Measurements from ENCODE around the gene UBE2N. TPM values are rescaled to one million over a fixed set of nuclear protein-coding genes. Genes with fewer than 3 reads are reported as not detected.
"Not testable (repeated sequence)": the region's sequence is repeated elsewhere in the genome, so short reads cannot be mapped to it uniquely, and the experiment has no call there.

The UBE2N gene
- total RNA-seq, 2 experiments from 2014 or later = 186 to 192 TPM

GRCh38 chr12:93380480-93381121 lies 61.1 kb downstream of the UBE2N start:
- peaks cover 42% of the 10 kb centered on the region for H3K4me1 Mint-ChIP-seq (ENCODE audit: low read depth)
- H3K36me3 Mint-ChIP-seq (ENCODE audit: low read depth) = peaks cover 28% of the 10 kb centered on the region
- peak overlapping the region; percentile 26 for H3K27ac Mint-ChIP-seq
- no peak for ATAC-seq
- no peaks in the 10 kb centered on the region for H3K27me3 Mint-ChIP-seq
- TF ChIP-seq CTCF (IDR thresholded peaks at IDR 0.05) = no peak
- H3K4me3 Mint-ChIP-seq = peak overlapping the region; percentile 92
- POLR2A ChIA-PET = interaction anchor here (0.6 to 1.4 kb wide), 6 partner anchors 11 to 544 kb away, joined by 3 read pairs; no protein-coding TSS in a partner anchor
- DNase-seq = no peak
- H3K9me3 Mint-ChIP-seq = no peaks in the 10 kb centered on the region
- CTCF ChIA-PET = interaction anchor here (0.9 to 9.2 kb wide), 13 partner anchors 9 to 721 kb away, joined by 3 to 47 read pairs (median 9); no protein-coding TSS in a partner anchor
- intact Hi-C loops (cut with micrococcal nuclease) = loop anchor here (10.0 kb wide), 1 partner anchor 286 kb away; no protein-coding TSS in a partner anchor

GRCh38 chr12:93379981-93380361 lies 61.8 kb downstream of the UBE2N start:
- no peak for TF ChIP-seq CTCF (IDR thresholded peaks at IDR 0.05)
- peak overlapping the region; percentile 92 for H3K4me3 Mint-ChIP-seq
- ChIA-PET POLR2A (interaction anchor here (1.3 to 1.4 kb wide), 2 partner anchors 61 to 85 kb away, joined by 3 read pairs; no protein-coding TSS in a partner anchor), CTCF (interaction anchor here (0.9 to 9.2 kb wide), 12 partner anchors 10 to 597 kb away, joined by 3 to 47 read pairs (median 10); no protein-coding TSS in a partner anchor)
- no peak for ATAC-seq
- intact Hi-C loops (cut with micrococcal nuclease) = loop anchor here (5.0 to 10.0 kb wide), 2 partner anchors 62 to 285 kb away; partner anchors contain the start of gene UBE2N
- no peaks in the 10 kb centered on the region for H3K27me3 Mint-ChIP-seq
- DNase-seq = no peak
- peaks cover 23% of the 10 kb centered on the region for H3K36me3 Mint-ChIP-seq (ENCODE audit: low read depth)
- peak overlapping the region; percentile 99 for H3K27ac Mint-ChIP-seq
- peaks cover 36% of the 10 kb centered on the region for H3K4me1 Mint-ChIP-seq (ENCODE audit: low read depth)
- H3K9me3 Mint-ChIP-seq = no peaks in the 10 kb centered on the region

- Mint-ChIP-seq H3K36me3 (ENCODE audit: low read depth) (peaks cover 21% of the 10 kb centered on the region), H3K9me3 (no peaks in the 10 kb centered on the region), H3K4me3 (peak overlapping the region; percentile 92), H3K27me3 (no peaks in the 10 kb centered on the region), H3K27ac (peak overlapping the region; percentile 99), H3K4me1 (ENCODE audit: low read depth) (peaks cover 35% of the 10 kb centered on the region)
- intact Hi-C loops (cut with micrococcal nuclease) = loop anchor here (5.0 kb wide), 1 partner anchor 63 kb away; the partner anchor contains the start of gene UBE2N
- TF ChIP-seq CTCF (IDR thresholded peaks at IDR 0.05) = no peak
- DNase-seq (peak; percentile 14), ATAC-seq (no peak)
- ChIA-PET CTCF (interaction anchor here (2.2 to 9.2 kb wide), 4 partner anchors 18 to 389 kb away, joined by 9 to 47 read pairs (median 22); no protein-coding TSS in a partner anchor), POLR2A (interaction anchor here (0.7 to 1.4 kb wide), 4 partner anchors 61 to 406 kb away, joined by 3 to 4 read pairs (median 3); no protein-coding TSS in a partner anchor)
These were observed 62.3 kb downstream of the UBE2N start for GRCh38 chr12:93379326-93379980.

- CTCF ChIA-PET = interaction anchor here (9.2 kb wide), 1 partner anchor 41 kb away, joined by 47 read pairs; no protein-coding TSS in a partner anchor
- TF ChIP-seq CTCF (IDR thresholded peaks at IDR 0.05) = no peak
- H3K4me1 Mint-ChIP-seq (ENCODE audit: low read depth) = peaks cover 39% of the 10 kb centered on the region
- peak overlapping the region; percentile 99 for H3K27ac Mint-ChIP-seq
- peaks cover 21% of the 10 kb centered on the region for H3K36me3 Mint-ChIP-seq (ENCODE audit: low read depth)
- peak overlapping the region; percentile 92 for H3K4me3 Mint-ChIP-seq
- H3K27me3 Mint-ChIP-seq = no peaks in the 10 kb centered on the region
- DNase-seq (no peak), ATAC-seq (no peak)
- intact Hi-C loops (cut with micrococcal nuclease) = loop anchor here (5.0 kb wide), 1 partner anchor 63 kb away; the partner anchor contains the start of gene UBE2N
- POLR2A ChIA-PET = interaction anchor here (0.7 to 1.0 kb wide), 2 partner anchors 134 to 405 kb away, joined by 3 to 4 read pairs; no protein-coding TSS in a partner anchor
- H3K9me3 Mint-ChIP-seq = no peaks in the 10 kb centered on the region
These were observed 62.8 kb downstream of the UBE2N start for GRCh38 chr12:93378998-93379325.

GRCh38 chr12:93378196-93378997 lies 63.4 kb downstream of the UBE2N start:
- Mint-ChIP-seq H3K4me1 (ENCODE audit: low read depth) (peaks cover 37% of the 10 kb centered on the region), H3K4me3 (peak overlapping the region; percentile 92), H3K27ac (peak overlapping the region; percentile 99), H3K36me3 (ENCODE audit: low read depth) (peaks cover 19% of the 10 kb centered on the region)
- intact Hi-C loops (cut with micrococcal nuclease) = loop anchor here (5.0 kb wide), 1 partner anchor 64 kb away; the partner anchor contains the start of gene UBE2N
- peak; percentile 76 for DNase-seq
- not testable (repeated sequence) for H3K27me3 Mint-ChIP-seq, H3K9me3 Mint-ChIP-seq
- peak; percentile 65 for ATAC-seq
- ChIA-PET POLR2A (interaction anchor here (0.7 to 1.0 kb wide), 2 partner anchors 134 to 405 kb away, joined by 3 to 4 read pairs; no protein-coding TSS in a partner anchor), CTCF (interaction anchor here (9.2 kb wide), 1 partner anchor 42 kb away, joined by 47 read pairs; no protein-coding TSS in a partner anchor)

Data from activated CD8-positive, alpha-beta T cell treated with anti-CD3 and anti-CD28 coated beads for 36 hours (primary cell).